Stimulated activated CD8-positive, alpha-beta memory T cell treated with anti-CD3 and anti-CD28 coated beads, Interleukin-7, amount 100 ng/mL, for 4 hours (primary cell): ENCODE measurements around the gene AGPAT3.

Experiments
- DNase-seq, 2 donors: peaks; one replicate each; pipeline ENCODE4 v3.0.0-alpha.2; 2020; ENCODE audit warnings: low read depth in 2 of 2

Gene AGPAT3

DNA sequence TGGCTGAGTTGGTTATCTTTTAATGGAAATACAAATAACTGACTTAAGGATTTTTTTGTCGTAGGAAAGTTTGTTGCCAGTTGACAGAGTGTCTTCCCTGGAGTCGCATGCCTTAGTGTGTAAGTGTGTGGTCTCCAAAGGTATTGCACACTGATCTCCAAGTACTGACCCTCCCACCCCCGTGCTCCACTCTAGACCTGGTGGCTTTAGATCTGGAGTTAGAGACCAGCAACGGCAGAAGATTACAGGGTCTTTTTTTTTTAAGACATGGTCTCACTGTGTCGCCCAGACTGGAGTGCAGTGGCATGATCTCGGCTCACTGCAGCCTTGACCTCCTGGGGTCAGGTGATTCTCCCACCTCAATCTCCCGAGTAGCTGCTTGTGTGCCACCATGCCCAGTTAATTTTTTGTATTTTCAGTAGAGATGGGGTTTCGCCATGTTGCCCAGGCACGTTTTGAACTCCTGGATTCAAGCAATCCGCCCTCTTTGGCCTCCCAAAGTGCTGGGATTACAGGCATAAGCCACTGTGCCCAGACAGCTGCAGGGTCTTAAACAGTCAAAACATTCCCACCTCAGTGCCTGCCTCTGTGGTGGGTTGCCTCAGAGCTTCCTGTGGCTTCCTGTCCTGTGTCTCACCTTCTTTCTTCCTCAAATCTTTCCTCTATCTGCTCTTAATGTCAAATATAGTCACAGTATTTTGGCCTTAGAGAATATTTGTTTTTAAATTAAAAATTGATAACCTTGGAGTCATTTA, 154.0 kb downstream of the AGPAT3 start:
- DNase-seq = no peak

DNA sequence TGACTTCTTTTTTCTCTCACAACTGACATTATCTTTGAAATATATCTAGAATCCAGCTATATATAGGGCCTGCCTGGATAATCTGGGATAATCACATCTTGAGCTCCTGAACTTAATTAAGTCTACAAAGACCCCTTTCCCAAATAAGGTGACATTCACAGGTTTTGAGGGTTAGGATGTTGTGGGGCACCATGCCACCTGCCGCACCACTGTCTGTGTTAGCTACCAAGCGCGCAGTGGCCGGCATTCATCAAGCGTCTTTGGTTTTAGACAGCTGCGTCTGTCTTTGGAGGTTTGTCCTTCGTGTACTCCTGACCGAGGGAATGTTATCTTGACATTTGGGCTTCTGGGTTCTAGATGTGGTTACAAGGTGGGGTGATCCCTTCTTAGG, 154.5 kb downstream of the AGPAT3 start:
- no peak for DNase-seq

DNA sequence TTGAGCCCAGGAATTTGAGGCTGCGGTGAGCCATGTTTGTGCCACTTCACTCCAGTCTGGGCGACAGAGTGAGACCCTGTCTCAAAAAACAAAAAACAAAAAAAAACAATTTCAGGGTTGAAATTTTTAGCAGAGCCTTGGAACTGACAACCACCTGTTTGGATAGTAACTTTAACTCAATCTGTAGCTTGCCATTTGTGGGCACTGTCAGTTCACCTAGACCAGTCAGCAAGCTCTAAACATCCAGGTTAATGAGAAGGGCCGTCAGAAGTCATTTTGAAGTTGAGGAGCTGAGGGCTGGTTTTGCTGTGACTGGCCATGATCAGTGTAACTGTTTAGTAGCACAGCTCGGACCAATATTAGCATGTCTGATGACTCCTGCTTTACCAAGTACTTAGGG, 155.5 kb downstream of the AGPAT3 start:
- DNase-seq = no peak

DNA sequence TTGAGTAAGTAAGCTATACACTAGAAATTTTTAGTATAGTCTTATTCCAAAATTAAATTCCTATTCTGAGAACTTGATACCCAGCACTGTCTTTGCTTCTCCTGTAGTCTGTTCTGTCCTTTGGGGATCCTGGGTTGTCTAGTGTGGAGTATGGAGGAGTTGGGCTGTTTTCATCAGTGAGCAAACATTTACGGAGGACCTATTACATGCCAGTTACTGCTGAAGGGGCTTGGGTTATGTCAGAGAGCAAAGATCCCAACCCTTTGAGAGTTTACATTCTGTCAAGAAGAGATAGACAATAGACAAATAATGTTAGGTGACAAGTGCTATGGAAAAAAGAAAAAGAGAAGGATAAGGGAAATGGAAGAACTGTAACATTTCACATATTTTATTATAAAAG, 156.0 kb downstream of the AGPAT3 start:
- DNase-seq = no peak

DNA sequence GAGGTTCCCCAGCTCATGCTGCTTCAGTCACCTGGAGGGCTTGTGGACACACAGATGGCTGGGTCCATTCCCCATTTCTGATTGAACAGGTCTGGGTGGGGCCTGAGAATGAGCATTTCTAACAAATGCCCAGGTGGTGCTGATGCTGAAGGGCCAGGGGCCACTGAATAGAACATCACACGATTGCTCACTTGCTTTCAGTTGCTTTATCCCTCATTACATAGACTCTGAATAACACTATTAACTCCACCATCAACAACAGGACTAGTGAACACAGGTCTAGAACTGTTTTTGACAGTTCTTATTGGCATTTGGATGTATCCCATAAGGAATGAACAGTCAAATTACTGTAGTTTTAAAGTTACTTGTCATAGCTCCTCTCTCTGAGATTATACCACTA, 159.2 kb downstream of the AGPAT3 start:
- DNase-seq = no peak

DNA sequence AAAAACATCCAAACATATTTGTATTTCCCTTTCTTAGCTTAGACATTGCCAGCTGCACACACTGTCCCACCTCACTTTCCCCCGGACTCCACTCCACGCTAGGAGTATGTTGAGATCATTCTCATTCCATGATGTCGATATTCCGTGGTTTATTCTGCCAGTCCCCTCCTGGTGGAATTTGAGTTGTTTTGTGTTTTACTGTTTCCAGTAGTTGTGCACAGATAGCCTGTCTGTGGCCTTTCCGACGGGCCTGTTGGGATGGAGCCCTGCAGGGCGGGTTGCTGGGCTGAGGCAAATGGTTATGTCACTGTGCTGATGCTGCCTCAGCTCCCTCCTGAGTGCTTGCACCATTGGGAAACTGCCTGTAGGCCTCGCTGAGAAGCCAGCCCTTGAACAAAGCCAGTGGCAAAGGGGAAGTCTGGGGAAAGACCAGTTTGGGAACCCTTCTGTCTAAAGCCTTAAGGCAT, 159.9 kb downstream of the AGPAT3 start:
- DNase-seq = no peak

DNA sequence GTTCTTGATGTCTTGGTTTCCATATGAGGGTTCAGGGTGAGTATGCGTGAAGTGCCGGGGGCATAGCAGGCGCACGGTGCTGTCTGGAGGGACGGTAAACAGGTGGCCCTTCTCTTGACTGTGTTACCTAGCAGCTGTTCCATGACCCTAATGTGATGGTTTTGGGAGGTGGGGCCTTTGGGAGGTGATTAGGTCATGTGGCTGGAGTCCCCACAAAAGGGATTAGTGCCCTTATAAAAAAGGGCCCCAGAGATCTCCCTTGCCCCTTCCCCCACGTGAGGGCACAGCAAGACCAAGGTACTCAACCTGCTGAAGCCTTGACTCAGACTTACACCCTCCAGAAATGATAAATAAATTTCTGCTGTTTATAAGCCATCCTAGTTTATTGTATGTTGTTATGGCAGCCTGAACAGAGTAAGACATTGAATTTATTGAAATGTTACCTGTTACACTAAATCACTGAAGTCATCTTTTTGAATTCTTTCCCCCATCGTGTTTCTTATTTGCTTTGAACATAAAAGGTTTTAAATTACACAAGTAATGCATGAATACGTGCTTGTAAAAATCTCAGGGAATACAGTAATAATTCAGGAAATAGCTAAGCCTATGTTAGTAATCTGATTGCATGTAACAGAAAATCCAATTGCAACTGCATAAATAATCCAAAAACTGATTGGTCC, 162.7 kb downstream of the AGPAT3 start:
- no peak for DNase-seq

DNA sequence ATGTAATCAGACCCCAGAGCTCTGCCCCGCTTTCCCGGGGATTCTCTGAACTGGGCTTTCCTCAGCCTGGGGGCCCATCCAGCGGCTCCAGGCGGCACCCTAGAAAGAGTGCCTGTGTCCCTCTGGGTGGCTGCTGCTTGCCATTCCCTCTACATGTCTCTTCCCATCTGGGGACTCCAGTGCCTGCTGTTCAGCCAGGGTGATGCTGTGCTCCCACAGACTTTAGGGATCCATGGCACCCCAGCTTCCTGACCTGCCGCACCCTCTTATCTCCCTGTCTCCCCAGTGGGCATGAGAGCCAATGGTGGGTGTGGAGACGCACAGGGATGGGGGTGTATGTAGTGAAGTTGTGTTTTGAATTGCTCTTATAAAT, 163.2 kb downstream of the AGPAT3 start:
- no peak for DNase-seq

DNA sequence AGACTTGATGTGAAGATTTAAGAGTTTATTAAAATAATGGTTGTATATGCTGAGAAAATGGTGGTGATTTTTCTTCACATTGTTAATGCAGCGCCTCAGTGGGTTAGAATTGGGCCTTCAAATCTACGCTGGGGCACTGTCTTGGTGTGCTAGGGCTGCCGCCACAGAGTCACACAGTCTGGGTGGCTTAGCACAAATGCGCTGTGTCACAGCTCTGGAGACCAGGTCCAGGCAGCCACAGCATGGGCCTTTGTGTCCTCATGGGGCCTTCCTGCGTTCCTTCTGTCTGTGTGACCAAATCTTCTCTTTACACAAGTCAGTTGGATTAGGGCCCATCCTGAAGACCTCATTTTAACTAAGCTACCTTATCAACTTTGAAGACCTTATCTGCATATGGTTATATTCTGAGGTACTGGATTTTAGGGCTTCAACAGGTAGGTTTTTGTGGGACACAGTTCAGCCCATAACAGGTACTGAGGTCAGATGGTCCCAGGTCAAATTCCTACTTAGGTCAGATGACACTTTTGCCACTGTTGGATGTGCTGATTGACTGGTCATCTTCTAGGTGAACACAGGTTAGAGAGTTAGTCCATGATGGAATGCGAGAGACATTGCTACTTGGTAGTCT, 164.6 kb downstream of the AGPAT3 start:
- DNase-seq = no peak

DNA sequence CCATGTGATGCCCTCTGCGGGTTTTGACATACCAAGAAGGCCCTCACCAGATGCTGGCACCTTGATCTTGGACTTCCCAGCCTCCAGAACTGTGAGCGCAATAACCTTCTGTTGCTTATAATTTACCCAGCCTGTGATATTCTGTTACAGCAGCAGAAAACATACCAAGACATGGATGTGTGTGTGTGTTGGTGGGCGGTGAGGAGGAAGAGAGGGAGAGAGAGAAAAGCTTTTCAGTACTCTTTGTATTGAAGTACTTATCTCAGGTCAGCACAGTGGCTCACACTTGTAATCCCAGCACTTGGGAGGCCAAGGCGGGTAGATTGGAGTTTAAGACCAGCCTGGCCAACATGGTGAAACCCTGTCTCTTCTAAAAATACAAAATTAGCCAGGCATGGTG, 170.2 kb downstream of the AGPAT3 start:
- no peak for DNase-seq
